HG03575 (cell line): ENCODE data around the gene ABHD14A.

Experiments used
- ATAC-seq: cut with Tn5 transposase; IDR thresholded peaks from one replicate; pipeline ENCODE4 v1.9.1; 2021; ENCODE audit not compliant: unreplicated experiment, insufficient number of reproducible peaks, low FRiP score; ENCODE audit errors: extremely low read depth

ABHD14A gene

GRCh38 chr3:52006017-52006819 lies 31.4 kb downstream of the ABHD14A start:
- ATAC-seq: no peak

GRCh38 chr3:52006820-52007133 lies 31.9 kb downstream of the ABHD14A start:
- ATAC-seq: no peak

GRCh38 chr3:52007291-52007690 lies 32.4 kb downstream of the ABHD14A start:
- no peak for ATAC-seq

GRCh38 chr3:52010431-52010830 lies 35.6 kb downstream of the ABHD14A start:
- no peak for ATAC-seq

- no peak for ATAC-seq
Observed at GRCh38 chr3:52012699-52013098, 37.8 kb downstream of the ABHD14A start.

- no peak for ATAC-seq
Observed at GRCh38 chr3:52013802-52014598, 39.1 kb downstream of the ABHD14A start.

- no peak for ATAC-seq
Observed at GRCh38 chr3:52014613-52015012, 39.7 kb downstream of the ABHD14A start.

GRCh38 chr3:52015438-52016228 lies 40.8 kb downstream of the ABHD14A start:
- ATAC-seq: no peak

- ATAC-seq: no peak
Observed at GRCh38 chr3:52017586-52017985, 42.7 kb downstream of the ABHD14A start.

- no peak for ATAC-seq
Observed at GRCh38 chr3:52018319-52019000, 43.6 kb downstream of the ABHD14A start.

- no peak for ATAC-seq
Observed at GRCh38 chr3:52019352-52020080, 44.7 kb downstream of the ABHD14A start.

GRCh38 chr3:52020796-52021195 lies 45.9 kb downstream of the ABHD14A start:
- no peak for ATAC-seq

GRCh38 chr3:52021489-52022268 lies 46.8 kb downstream of the ABHD14A start:
- ATAC-seq: no peak

- no peak for ATAC-seq
Observed at GRCh38 chr3:52022323-52023100, 47.6 kb downstream of the ABHD14A start.

- ATAC-seq: no peak
Observed at GRCh38 chr3:52023101-52023770, 48.4 kb downstream of the ABHD14A start.

GRCh38 chr3:52023860-52024764 lies 49.2 kb downstream of the ABHD14A start:
- no peak for ATAC-seq
